K562 (cell line): ENCODE data around the gene FUBP3. TPM values are rescaled to one million over a fixed set of nuclear protein-coding genes. Genes with fewer than 3 reads are reported as not detected.
A peak's percentile ranks its signal among the peaks of the same experiment; 100 is the strongest.

Experiments used
- AFF1 ChIP-seq, 2 experiments: fragments of 450-650 bp; IDR thresholded peaks; 2 replicates each; pipeline ENCODE4 v1.6.1; 2018; ENCODE audit warnings: mild to moderate bottlenecking in 2 of 2, low read depth in 1 of 2; ENCODE audit not compliant: partially characterized antibody in 2 of 2
- ARHGAP35 ChIP-seq: fragments of 450-650 bp; IDR thresholded peaks from 2 replicates; pipeline ENCODE4 v1.6.1; 2018; ENCODE audit not compliant: partially characterized antibody
- DACH1 ChIP-seq: fragments of 450-650 bp; IDR thresholded peaks from 2 replicates; pipeline ENCODE4 v1.6.1; 2018; ENCODE audit not compliant: partially characterized antibody
- DMBX1 ChIP-seq: fragments of 250-450 bp; sonication (Bioruptor Pico); IDR thresholded peaks from 2 replicates; pipeline ENCODE4 v1.8.0; 2022; ENCODE audit warnings: inconsistent platforms, mild to moderate bottlenecking, moderate library complexity, borderline replicate concordance
- ESRRB ChIP-seq: fragments of 250-450 bp; sonication (Bioruptor Pico); IDR thresholded peaks from 2 replicates; pipeline ENCODE4 v1.5.0; 2020; ENCODE audit warnings: mild to moderate bottlenecking, moderate library complexity, borderline replicate concordance
- HDAC8 ChIP-seq: fragments of 450-650 bp; IDR thresholded peaks from 2 replicates; pipeline ENCODE4 v1.6.1; 2016; ENCODE audit warnings: mild to moderate bottlenecking, missing genetic modification characterization, moderate library complexity, missing compliant biosample characterization
- NCOA4 ChIP-seq: fragments of 450-650 bp; IDR thresholded peaks from 2 replicates; pipeline ENCODE4 v1.6.1; 2018; ENCODE audit warnings: mild to moderate bottlenecking; ENCODE audit not compliant: partially characterized antibody
- PHB2 ChIP-seq: fragments of 450-650 bp; IDR thresholded peaks from 2 replicates; pipeline ENCODE4 v1.6.1; 2017; ENCODE audit warnings: low read depth
- XRCC3 ChIP-seq: fragments of 450-650 bp; IDR thresholded peaks from 2 replicates; pipeline ENCODE4 v1.6.1; 2017; ENCODE audit warnings: mild to moderate bottlenecking, moderate library complexity
- ZBED1 ChIP-seq: IDR thresholded peaks from 2 replicates; pipeline ENCODE4 v1.6.1; 2014
- ZBTB2 ChIP-seq: fragments of 450-650 bp; IDR thresholded peaks from 2 replicates; pipeline ENCODE4 v1.6.1; 2016; ENCODE audit warnings: antibody characterized with exemption
- ZKSCAN8 ChIP-seq: fragments of 200-800 bp; sonication (Bioruptor generic); IDR thresholded peaks from 2 replicates; pipeline ENCODE4 v1.6.1; 2016; ENCODE audit warnings: missing genetic modification characterization, missing compliant biosample characterization
- polyA plus RNA-seq, 8 experiments: library from polyadenylated mRNA; depleted of rRNA in 4 of 8; stranded (reverse) in 5 of 8; unstranded in 3 of 8; fragments of >200 nt; fragmentation: Nextera tagmentation in 2 of 8; fragmentation: Illumina TruSeq in 1 of 8; extraction: Ambion mirVana in 2 of 8; extraction: Trizol in 1 of 8; gene quantifications; 2 replicates each; pipeline versions ENCODE4 v1.2.1 to v1.2.3, GENCODE V29; 2011 to 2014; ENCODE audit warnings: inconsistent platforms in 1 of 8, missing spikeins in 1 of 8
- total RNA-seq, 7 experiments: library from RNA; depleted of rRNA in 6 of 7; stranded (reverse); fragments of >200 nt in 6 of 7; fragmentation: Illumina TruSeq in 2 of 7; extraction: Trizol in 2 of 7; gene quantifications; 2 replicates each; pipeline versions ENCODE4 v1.2.1 to v1.2.3, GENCODE V29; 2011 to 2021; ENCODE audit warnings: low replicate concordance in 1 of 7
- TF ChIP-seq, protein P1 (sequence below): fragments of 250-450 bp; sonication (Bioruptor Pico); IDR thresholded peaks from 2 replicates; pipeline ENCODE4 v1.4.0; 2020
- TF ChIP-seq, protein P2 (sequence below): sonication (generic); formaldehyde crosslinking; IDR thresholded peaks from 2 replicates; pipeline ENCODE4 v1.8.0; 2022; ENCODE audit warnings: mild to moderate bottlenecking, missing genetic modification reagents

FUBP3 gene
- total and polyA plus RNA-seq, 9 of the 15 experiments (the other 6 are each of a cell fraction or from before 2014, with no cell fraction given), result 3.0 to 64.0 (median 48.1) TPM

DNA sequence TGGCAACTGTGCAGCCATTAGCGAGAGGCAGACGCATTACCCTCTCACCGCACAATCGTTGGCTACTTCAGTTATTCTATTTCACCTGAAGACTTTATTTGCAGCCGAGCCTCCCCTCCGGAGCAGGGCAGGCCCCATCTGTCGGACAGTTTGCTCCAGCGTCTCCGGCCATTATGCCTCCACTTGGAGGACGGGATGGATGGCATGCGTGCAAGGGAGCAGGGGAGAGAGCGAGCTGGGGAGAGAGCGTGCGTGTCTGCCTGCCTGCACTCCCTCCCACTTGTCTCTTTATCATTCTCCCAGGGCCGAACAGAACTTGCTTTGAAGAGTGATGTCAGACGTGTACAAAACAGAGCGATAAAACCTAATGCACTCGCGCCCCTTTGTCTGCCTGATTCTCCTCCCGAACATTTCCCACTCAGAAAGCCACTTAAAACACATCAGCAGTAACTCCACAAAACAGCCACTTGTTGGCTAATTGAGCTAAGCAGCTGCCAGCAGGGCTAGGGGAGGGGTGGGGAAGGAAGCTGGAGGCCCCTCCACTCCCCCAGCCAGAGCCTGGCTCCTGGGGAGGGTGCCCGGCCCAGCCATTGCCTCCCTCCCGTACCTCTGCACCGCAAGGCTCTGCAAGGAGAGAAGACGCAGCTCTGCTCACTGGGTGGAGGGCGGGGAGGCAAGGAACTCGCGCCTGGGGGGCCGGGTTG lies 43.4 kb upstream of the FUBP3 start (continued):
- TF ChIP-seq, protein P1, sequence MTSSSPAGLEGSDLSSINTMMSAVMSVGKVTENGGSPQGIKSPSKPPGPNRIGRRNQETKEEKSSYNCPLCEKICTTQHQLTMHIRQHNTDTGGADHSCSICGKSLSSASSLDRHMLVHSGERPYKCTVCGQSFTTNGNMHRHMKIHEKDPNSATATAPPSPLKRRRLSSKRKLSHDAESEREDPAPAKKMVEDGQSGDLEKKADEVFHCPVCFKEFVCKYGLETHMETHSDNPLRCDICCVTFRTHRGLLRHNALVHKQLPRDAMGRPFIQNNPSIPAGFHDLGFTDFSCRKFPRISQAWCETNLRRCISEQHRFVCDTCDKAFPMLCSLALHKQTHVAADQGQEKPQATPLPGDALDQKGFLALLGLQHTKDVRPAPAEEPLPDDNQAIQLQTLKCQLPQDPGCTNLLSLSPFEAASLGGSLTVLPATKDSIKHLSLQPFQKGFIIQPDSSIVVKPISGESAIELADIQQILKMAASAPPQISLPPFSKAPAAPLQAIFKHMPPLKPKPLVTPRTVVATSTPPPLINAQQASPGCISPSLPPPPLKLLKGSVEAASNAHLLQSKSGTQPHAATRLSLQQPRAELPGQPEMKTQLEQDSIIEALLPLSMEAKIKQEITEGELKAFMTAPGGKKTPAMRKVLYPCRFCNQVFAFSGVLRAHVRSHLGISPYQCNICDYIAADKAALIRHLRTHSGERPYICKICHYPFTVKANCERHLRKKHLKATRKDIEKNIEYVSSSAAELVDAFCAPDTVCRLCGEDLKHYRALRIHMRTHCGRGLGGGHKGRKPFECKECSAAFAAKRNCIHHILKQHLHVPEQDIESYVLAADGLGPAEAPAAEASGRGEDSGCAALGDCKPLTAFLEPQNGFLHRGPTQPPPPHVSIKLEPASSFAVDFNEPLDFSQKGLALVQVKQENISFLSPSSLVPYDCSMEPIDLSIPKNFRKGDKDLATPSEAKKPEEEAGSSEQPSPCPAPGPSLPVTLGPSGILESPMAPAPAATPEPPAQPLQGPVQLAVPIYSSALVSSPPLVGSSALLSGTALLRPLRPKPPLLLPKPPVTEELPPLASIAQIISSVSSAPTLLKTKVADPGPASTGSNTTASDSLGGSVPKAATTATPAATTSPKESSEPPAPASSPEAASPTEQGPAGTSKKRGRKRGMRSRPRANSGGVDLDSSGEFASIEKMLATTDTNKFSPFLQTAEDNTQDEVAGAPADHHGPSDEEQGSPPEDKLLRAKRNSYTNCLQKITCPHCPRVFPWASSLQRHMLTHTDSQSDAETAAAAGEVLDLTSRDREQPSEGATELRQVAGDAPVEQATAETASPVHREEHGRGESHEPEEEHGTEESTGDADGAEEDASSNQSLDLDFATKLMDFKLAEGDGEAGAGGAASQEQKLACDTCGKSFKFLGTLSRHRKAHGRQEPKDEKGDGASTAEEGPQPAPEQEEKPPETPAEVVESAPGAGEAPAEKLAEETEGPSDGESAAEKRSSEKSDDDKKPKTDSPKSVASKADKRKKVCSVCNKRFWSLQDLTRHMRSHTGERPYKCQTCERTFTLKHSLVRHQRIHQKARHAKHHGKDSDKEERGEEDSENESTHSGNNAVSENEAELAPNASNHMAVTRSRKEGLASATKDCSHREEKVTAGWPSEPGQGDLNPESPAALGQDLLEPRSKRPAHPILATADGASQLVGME (CRISPR knock-in tag), result no peak
- TF ChIP-seq ARHGAP35 (no peak), ZBTB2 (peak; percentile 55), HDAC8 (tag) (no peak), NCOA4 (no peak), ZBED1 (no peak), XRCC3 (no peak), DMBX1 (no peak), ESRRB (CRISPR knock-in tag) (no peak), PHB2 (0 out of 2 replicates have a peak, but pooled peaks have one; percentile 9), DACH1 (no peak), AFF1 (IDR thresholded peaks at IDR 0.05; ENCODE audit: low read depth in 1 of 2, partially characterized antibody in 2 of 2) (peak; percentile 37 to 42), ZKSCAN8 (no peak)
- TF ChIP-seq, protein P2, sequence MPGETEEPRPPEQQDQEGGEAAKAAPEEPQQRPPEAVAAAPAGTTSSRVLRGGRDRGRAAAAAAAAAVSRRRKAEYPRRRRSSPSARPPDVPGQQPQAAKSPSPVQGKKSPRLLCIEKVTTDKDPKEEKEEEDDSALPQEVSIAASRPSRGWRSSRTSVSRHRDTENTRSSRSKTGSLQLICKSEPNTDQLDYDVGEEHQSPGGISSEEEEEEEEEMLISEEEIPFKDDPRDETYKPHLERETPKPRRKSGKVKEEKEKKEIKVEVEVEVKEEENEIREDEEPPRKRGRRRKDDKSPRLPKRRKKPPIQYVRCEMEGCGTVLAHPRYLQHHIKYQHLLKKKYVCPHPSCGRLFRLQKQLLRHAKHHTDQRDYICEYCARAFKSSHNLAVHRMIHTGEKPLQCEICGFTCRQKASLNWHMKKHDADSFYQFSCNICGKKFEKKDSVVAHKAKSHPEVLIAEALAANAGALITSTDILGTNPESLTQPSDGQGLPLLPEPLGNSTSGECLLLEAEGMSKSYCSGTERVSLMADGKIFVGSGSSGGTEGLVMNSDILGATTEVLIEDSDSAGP (CRISPR knock-in tag), result 0 out of 2 replicates have a peak, but pooled peaks have one; percentile 49
